Esophagus muscularis mucosa (tissue), 4 donors: ENCODE measurements around the gene KCNQ1. TPM values are rescaled to one million over a fixed set of nuclear protein-coding genes. Genes with fewer than 3 reads are reported as not detected.

ENCODE experiments used
- DNase-seq: peaks from one replicate; pipeline ENCODE4 v3.0.0-alpha.2; 2017; ENCODE audit errors: extremely low spot score
- H3K27ac ChIP-seq, 4 donors: fragments of 200-600 bp; sonication (generic); replicated peaks in 1 of 4; 1 replicate in 3 of 4; 2 replicates in 1 of 4; pipeline ENCODE4 v1.5.1; 2016 to 2019; ENCODE audit warnings: mild to moderate bottlenecking in 1 of 4
- H3K27me3 ChIP-seq, 4 donors: fragments of 200-600 bp; sonication (generic); one replicate each; pipeline versions ENCODE4 v1.5.1 to v1.6.0; 2016 to 2019
- H3K36me3 ChIP-seq, 4 donors: fragments of 200-600 bp; sonication (generic); one replicate each; pipeline ENCODE4 v1.5.1; 2016 to 2019
- H3K4me1 ChIP-seq, 4 donors: fragments of 200-600 bp; sonication (generic); one replicate each; pipeline ENCODE4 v1.5.1; 2016 to 2019
- H3K4me3 ChIP-seq, 4 donors: fragments of 200-600 bp; sonication (generic); 1 replicate in 2 of 4; 2 replicates in 2 of 4; pipeline ENCODE4 v1.5.1; 2016 to 2019; ENCODE audit warnings: mild to moderate bottlenecking in 4 of 4, moderate library complexity in 1 of 4
- H3K9me3 ChIP-seq, 4 donors: fragments of 200-600 bp; sonication (generic); 1 replicate in 3 of 4; 2 replicates in 1 of 4; pipeline ENCODE4 v1.5.1; 2016 to 2019
- EP300 ChIP-seq: sonication (generic); formaldehyde crosslinking; IDR thresholded peaks from one replicate; pipeline ENCODE4 v1.6.1; 2017; ENCODE audit warnings: antibody characterized with exemption
- POLR2A ChIP-seq: fragments of 450-650 bp; IDR thresholded peaks from one replicate; pipeline ENCODE4 v1.6.1; 2017; ENCODE audit warnings: antibody characterized with exemption, moderate library complexity, mild to moderate bottlenecking, low read depth
- POLR2AphosphoS5 ChIP-seq, 2 donors: sonication (generic); formaldehyde crosslinking; IDR thresholded peaks; one replicate each; pipeline ENCODE4 v1.6.1; 2017; ENCODE audit warnings: antibody characterized with exemption in 2 of 2
- WGBS: methylation state at CpG from one replicate; pipeline ENCODE4 v1.1.5; 2018; 5-methylcytosine and 5-hydroxymethylcytosine counted together
- intact Hi-C: fragments of 100-400 bp; cut with DNase I; formaldehyde crosslinking; loops from one replicate; pipeline ENCODE4 v1.15.1; 2023
- total RNA-seq, 4 donors: library from RNA; depleted of rRNA; stranded (reverse); fragments of >200 nt; gene quantifications; one replicate each; pipeline versions ENCODE4 v1.1.0 to v1.2.1, GENCODE V29; 2016
- TF ChIP-seq, protein P1 (sequence below), 3 experiments: fragments of 200-600 bp in 2 of 3; fragments of 450-650 bp in 1 of 3; sonication (generic) in 2 of 3; IDR thresholded peaks; one replicate each; pipeline ENCODE4 v1.5.1; 2017 to 2019; ENCODE audit warnings: antibody characterized with exemption in 3 of 3, mild to moderate bottlenecking in 2 of 3, moderate library complexity in 1 of 3

Gene KCNQ1
- total RNA-seq, 4 donors from 2014 or later = 2.1 to 5.9 (median 4.3) TPM

GRCh38 chr11:2507945-2508749, 63.3 kb downstream of the KCNQ1 start:
- H3K9me3 ChIP-seq = no peaks in the 10 kb centered on the region
- H3K36me3 ChIP-seq = no peaks in the 10 kb centered on the region
- intact Hi-C loops = no loop called here
- peaks cover 0 to 30% (median 0%) of the 10 kb centered on the region in 4 donors for H3K27me3 ChIP-seq
- H3K4me1 ChIP-seq = peaks cover 15 to 29% (median 18%) of the 10 kb centered on the region in 4 donors
- no peak overlapping the region for H3K4me3 ChIP-seq
- TF ChIP-seq, protein P1, sequence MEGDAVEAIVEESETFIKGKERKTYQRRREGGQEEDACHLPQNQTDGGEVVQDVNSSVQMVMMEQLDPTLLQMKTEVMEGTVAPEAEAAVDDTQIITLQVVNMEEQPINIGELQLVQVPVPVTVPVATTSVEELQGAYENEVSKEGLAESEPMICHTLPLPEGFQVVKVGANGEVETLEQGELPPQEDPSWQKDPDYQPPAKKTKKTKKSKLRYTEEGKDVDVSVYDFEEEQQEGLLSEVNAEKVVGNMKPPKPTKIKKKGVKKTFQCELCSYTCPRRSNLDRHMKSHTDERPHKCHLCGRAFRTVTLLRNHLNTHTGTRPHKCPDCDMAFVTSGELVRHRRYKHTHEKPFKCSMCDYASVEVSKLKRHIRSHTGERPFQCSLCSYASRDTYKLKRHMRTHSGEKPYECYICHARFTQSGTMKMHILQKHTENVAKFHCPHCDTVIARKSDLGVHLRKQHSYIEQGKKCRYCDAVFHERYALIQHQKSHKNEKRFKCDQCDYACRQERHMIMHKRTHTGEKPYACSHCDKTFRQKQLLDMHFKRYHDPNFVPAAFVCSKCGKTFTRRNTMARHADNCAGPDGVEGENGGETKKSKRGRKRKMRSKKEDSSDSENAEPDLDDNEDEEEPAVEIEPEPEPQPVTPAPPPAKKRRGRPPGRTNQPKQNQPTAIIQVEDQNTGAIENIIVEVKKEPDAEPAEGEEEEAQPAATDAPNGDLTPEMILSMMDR (IDR thresholded peaks at IDR 0.05) = no peak
- no peak for DNase-seq
- 82% methylated on average over 8 of the region's 12 CpGs for WGBS
- no peak overlapping the region for H3K27ac ChIP-seq

- H3K9me3 ChIP-seq = no peaks in the 10 kb centered on the region
- WGBS = 50% methylated on average over 2 of the region's 2 CpGs
- intact Hi-C loops = no loop called here
- no peak overlapping the region for H3K27ac ChIP-seq
- H3K4me3 ChIP-seq = no peak overlapping the region
- H3K36me3 ChIP-seq = no peaks in the 10 kb centered on the region
- DNase-seq = no peak
- H3K27me3 ChIP-seq = peaks cover 0 to 30% (median 0%) of the 10 kb centered on the region in 4 donors
- peaks cover 15 to 33% (median 18%) of the 10 kb centered on the region in 4 donors for H3K4me1 ChIP-seq
- TF ChIP-seq EP300 (no peak), POLR2AphosphoS5 (IDR thresholded peaks at IDR 0.05) (no peak), POLR2A (no peak)
- TF ChIP-seq, protein P1 (IDR thresholded peaks at IDR 0.05) = no peak
These were observed 64.0 kb downstream of the KCNQ1 start for GRCh38 chr11:2508793-2509192.

DNA sequence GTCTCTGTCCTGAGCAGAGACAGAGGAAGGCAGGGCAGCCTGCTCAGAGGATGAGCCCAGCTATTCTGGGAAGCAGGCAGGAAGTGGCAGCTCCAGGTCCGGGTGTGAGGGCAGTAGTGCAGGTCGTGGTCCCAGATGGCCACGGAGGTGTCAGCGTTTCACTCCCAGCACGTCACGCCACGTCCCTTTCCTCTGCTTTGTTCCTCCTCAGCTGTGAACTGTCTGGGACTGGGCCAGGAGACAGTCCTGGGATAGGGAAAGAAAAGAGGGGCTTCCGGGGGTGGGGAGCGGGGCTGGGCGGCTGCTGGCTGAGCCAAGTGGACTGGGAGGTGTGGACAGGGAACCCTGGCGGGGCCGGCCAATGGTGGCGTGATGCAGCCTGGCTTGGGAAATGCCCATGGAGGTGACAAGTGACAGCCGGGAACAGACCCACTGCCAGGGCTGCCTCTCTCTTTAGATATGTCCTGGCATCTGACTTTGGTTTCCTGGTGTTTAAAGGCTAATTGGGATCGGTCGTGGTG, 64.7 kb downstream of the KCNQ1 start:
- Histone ChIP-seq H3K36me3 (no peaks in the 10 kb centered on the region), H3K4me3 (no peak overlapping the region), H3K4me1 (peaks cover 15 to 33% (median 18%) of the 10 kb centered on the region in 4 donors), H3K27ac (no peak overlapping the region), H3K9me3 (no peaks in the 10 kb centered on the region), H3K27me3 (peaks cover 0 to 27% (median 0%) of the 10 kb centered on the region in 4 donors)
- intact Hi-C loops = no loop called here
- DNase-seq = no peak
- 61% methylated on average over 16 of the region's 16 CpGs for WGBS
- TF ChIP-seq, protein P1 (IDR thresholded peaks at IDR 0.05) = no peak
- no peak for TF ChIP-seq POLR2A
- no peak for TF ChIP-seq POLR2AphosphoS5 (IDR thresholded peaks at IDR 0.05)
- TF ChIP-seq EP300 = no peak

- peak overlapping the region in 1 of 4 donors; percentile 49 for H3K27ac ChIP-seq
- WGBS = 77% methylated on average over 16 of the region's 16 CpGs
- peak; percentile 80 for DNase-seq
- H3K36me3 ChIP-seq = no peaks in the 10 kb centered on the region
- no peaks in the 10 kb centered on the region for H3K9me3 ChIP-seq
- intact Hi-C loops = no loop called here
- peaks cover 0 to 30% (median 0%) of the 10 kb centered on the region in 4 donors for H3K27me3 ChIP-seq
- TF ChIP-seq, protein P1 (IDR thresholded peaks at IDR 0.05) = no peak
- TF ChIP-seq POLR2AphosphoS5 (IDR thresholded peaks at IDR 0.05) (no peak), EP300 (no peak), POLR2A (no peak)
- peaks cover 15 to 40% (median 18%) of the 10 kb centered on the region in 4 donors for H3K4me1 ChIP-seq
- H3K4me3 ChIP-seq = no peak overlapping the region
These were observed 66.0 kb downstream of the KCNQ1 start for GRCh38 chr11:2510626-2511402.
